Natural killer cell treated with Interleukin-12 subunit alpha and Interleukin-12 subunit beta and Interleukin-15 and Interleukin-18, amount 100 ng/mL, for 72 hours (primary cell): ENCODE data around the gene CHTF18. TPM values are rescaled to one million over a fixed set of nuclear protein-coding genes. Genes with fewer than 3 reads are reported as not detected.
"Not testable (repeated sequence)": the region's sequence is repeated elsewhere in the genome, so short reads cannot be mapped to it uniquely, and the experiment has no call there.

Experiments used
- ATAC-seq, 2 donors: fragments of 150-1000 bp; cut with Tn5 transposase in 1 of 2; sonication (Bioruptor Pico), chemical (Tn5 transposase) in 1 of 2; 2 replicates each; pipeline ENCODE4 v1.10.0; 2021
- DNase-seq: peaks from one replicate; pipeline ENCODE4 v3.0.0; 2022; ENCODE audit warnings: low spot score
- H3K27ac Mint-ChIP-seq, 2 donors: 1 replicate in 1 of 2; 2 replicates in 1 of 2; pipeline ENCODE4 v1.8.0; 2022; ENCODE audit warnings: mixed read lengths in 2 of 2, mild to moderate bottlenecking in 1 of 2, moderate library complexity in 1 of 2
- H3K27me3 Mint-ChIP-seq, 2 donors: 1 replicate in 1 of 2; 2 replicates in 1 of 2; pipeline ENCODE4 v1.8.0; 2022; ENCODE audit warnings: mixed read lengths in 2 of 2
- H3K36me3 Mint-ChIP-seq: one replicate; pipeline ENCODE4 v1.8.0; 2022; ENCODE audit warnings: mixed read lengths
- H3K4me1 Mint-ChIP-seq, 2 donors: 1 replicate in 1 of 2; 2 replicates in 1 of 2; pipeline ENCODE4 v1.8.0; 2022; ENCODE audit warnings: low read depth in 2 of 2, mixed read lengths in 2 of 2, mild to moderate bottlenecking in 1 of 2
- H3K4me3 Mint-ChIP-seq: one replicate; pipeline ENCODE4 v1.8.0; 2022; ENCODE audit warnings: mixed read lengths
- H3K9me3 Mint-ChIP-seq: 2 replicates; pipeline ENCODE4 v1.8.0; 2022; ENCODE audit warnings: mixed read lengths
- total RNA-seq, 2 donors: library from RNA; stranded (reverse); gene quantifications; one replicate each; pipeline ENCODE4 v1.2.3, GENCODE V29; 2022

Gene CHTF18
- total RNA-seq, 2 donors from 2014 or later = 70.7 to 210 TPM

GRCh38 chr16:832652-833336, 44.4 kb downstream of the CHTF18 start:
- no peak overlapping the region for H3K27ac Mint-ChIP-seq
- H3K4me3 Mint-ChIP-seq = no peak overlapping the region
- DNase-seq (no peak), ATAC-seq (no peak)
- peaks cover 11% of the 10 kb centered on the region for H3K36me3 Mint-ChIP-seq
- H3K27me3 Mint-ChIP-seq = peaks cover 0 to 4% of the 10 kb centered on the region in 2 donors
- H3K9me3 Mint-ChIP-seq = peaks cover 5% of the 10 kb centered on the region
- H3K4me1 Mint-ChIP-seq = no peaks in the 10 kb centered on the region

DNA sequence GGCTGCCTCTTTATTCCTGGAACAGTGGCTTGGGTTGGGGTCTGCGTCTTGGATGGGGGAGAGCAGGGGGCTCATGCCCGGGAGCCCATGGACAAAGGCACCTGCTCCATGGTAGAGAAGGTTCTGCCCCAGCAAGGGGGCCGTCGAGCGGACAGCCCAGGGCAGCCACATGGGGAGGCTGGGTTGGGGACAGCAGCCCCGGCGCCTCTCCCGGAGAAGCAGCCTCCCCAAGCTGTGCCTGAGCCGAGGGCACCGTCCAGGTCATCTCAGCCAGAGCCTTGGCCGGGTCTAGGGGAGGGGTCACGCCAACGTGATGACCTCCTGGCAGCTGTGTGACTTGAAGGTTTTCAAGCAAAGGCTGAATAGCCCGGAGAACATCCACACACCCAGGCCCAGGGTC, 45.0 kb downstream of the CHTF18 start:
- H3K27me3 Mint-ChIP-seq = peaks cover 0 to 4% of the 10 kb centered on the region in 2 donors
- H3K4me1 Mint-ChIP-seq = no peaks in the 10 kb centered on the region
- peaks cover 11% of the 10 kb centered on the region for H3K36me3 Mint-ChIP-seq
- peaks cover 5% of the 10 kb centered on the region for H3K9me3 Mint-ChIP-seq
- no peak for DNase-seq
- no peak for ATAC-seq
- no peak overlapping the region for H3K27ac Mint-ChIP-seq
- H3K4me3 Mint-ChIP-seq = no peak overlapping the region

DNA sequence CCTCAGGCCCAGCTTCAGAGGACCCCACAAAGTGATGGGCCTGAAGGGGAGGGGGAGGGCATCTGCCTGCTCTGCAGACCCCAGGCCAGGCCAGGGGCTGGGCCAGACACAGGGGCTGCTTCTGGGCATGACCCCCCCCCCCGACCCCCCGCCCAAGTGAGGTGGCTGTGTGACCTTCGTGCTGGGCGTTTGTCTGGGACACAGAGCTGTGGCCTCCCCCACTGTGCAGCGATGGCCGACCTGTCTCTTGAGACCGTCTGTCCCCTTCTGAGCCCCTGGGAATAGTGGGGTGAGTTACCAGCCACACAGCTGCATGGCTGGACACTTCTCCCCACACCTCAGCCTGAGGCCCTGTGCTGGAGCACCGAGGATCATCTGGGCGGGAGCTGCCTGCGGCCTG, 47.0 kb downstream of the CHTF18 start:
- peaks cover 11% of the 10 kb centered on the region for H3K36me3 Mint-ChIP-seq
- ATAC-seq (no peak), DNase-seq (no peak)
- H3K4me1 Mint-ChIP-seq = no peaks in the 10 kb centered on the region
- no peak overlapping the region for H3K27ac Mint-ChIP-seq
- peaks cover 5% of the 10 kb centered on the region for H3K9me3 Mint-ChIP-seq
- no peaks in the 10 kb centered on the region for H3K27me3 Mint-ChIP-seq
- H3K4me3 Mint-ChIP-seq = no peak overlapping the region

DNA sequence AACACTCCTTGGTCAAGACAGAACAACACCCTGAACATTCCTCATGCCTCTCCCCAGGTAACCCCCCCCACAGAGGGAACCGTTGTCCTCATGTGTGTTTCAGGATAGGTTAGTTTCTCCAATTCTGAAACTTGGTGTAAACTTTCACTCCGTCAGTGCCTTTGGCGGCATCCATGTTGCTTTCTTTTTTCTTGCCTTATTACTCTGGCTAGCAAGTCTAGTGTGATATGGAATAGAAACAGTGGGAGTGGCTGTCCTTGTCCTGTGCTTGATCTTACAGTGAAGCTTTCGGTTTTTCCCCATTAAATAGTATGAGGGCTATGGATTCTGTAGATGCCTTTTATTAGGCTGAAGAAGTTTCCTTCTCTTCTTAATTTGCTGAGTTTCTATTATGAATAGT, 47.8 kb downstream of the CHTF18 start:
- Mint-ChIP-seq H3K4me3 (no peak overlapping the region), H3K36me3 (peaks cover 11% of the 10 kb centered on the region), H3K27ac (no peak overlapping the region), H3K27me3 (no peaks in the 10 kb centered on the region), H3K4me1 (no peaks in the 10 kb centered on the region), H3K9me3 (peaks cover 5% of the 10 kb centered on the region)
- ATAC-seq (no peak), DNase-seq (no peak)

GRCh38 chr16:836822-837221, 48.4 kb downstream of the CHTF18 start:
- H3K27ac Mint-ChIP-seq, H3K9me3 Mint-ChIP-seq, H3K4me1 Mint-ChIP-seq, DNase-seq, ATAC-seq, H3K27me3 Mint-ChIP-seq, H3K4me3 Mint-ChIP-seq: not testable (repeated sequence)
- H3K36me3 Mint-ChIP-seq = peaks cover 11% of the 10 kb centered on the region

GRCh38 chr16:838741-839140, 50.3 kb downstream of the CHTF18 start:
- Mint-ChIP-seq H3K9me3 (peaks cover 5% of the 10 kb centered on the region), H3K27ac (no peak overlapping the region)
- DNase-seq = no peak

DNA sequence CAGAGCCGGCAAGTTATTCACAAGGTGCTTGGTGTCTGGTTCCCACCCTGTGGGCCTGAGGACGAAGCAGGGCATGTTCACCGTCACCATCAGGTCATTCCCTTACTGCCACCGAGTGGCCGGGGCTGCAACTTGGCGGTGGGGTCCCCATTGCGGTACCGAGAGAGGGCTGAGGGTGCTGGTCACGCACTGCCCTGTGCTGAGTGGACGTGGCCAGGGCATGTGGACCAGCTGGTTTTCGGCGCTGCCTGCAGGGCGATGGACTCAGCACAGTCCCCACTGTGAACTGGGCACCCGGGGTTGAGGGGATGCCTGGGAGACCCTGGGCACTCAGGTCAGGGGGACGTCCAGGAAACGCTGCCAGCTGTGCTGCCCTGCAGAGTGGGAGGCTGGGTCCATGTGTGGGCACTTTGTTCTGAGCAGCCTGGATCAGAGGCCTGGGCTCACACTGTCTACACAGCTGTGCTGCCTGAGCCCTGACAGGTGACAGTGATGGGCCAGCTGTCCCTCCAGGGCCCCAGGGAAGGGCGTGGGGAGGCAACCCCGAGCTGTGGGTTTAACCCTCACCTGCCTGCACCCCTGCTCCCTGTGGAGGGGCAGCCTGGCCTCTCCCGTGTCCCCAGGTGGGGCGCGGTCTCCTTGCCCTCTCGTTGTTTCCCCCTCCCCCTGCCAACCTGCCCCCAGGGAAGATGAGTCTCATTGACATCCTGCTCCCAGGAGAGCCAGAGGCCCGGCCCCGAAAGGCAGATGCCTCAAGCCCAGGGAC, 51.4 kb downstream of the CHTF18 start:
- Mint-ChIP-seq H3K36me3 (peaks cover 11% of the 10 kb centered on the region), H3K4me1 (no peaks in the 10 kb centered on the region), H3K4me3 (no peak overlapping the region), H3K27ac (no peak overlapping the region), H3K27me3 (no peaks in the 10 kb centered on the region), H3K9me3 (peaks cover 5% of the 10 kb centered on the region)
- ATAC-seq (no peak), DNase-seq (no peak)

More at GRCh38 chr16:838741-839140, 50.3 kb downstream of the CHTF18 start:
- Mint-ChIP-seq H3K4me1 (no peaks in the 10 kb centered on the region), H3K36me3 (peaks cover 11% of the 10 kb centered on the region), H3K27me3 (no peaks in the 10 kb centered on the region), H3K4me3 (no peak overlapping the region)
- no peak for ATAC-seq

- ATAC-seq = no peak
- Mint-ChIP-seq H3K27ac (no peak overlapping the region), H3K9me3 (peaks cover 5% of the 10 kb centered on the region), H3K27me3 (no peaks in the 10 kb centered on the region), H3K36me3 (peaks cover 11% of the 10 kb centered on the region), H3K4me1 (no peaks in the 10 kb centered on the region), H3K4me3 (no peak overlapping the region)
- DNase-seq = no peak
Observed at GRCh38 chr16:840561-841454, 52.4 kb downstream of the CHTF18 start.

GRCh38 chr16:841455-842060, 53.1 kb downstream of the CHTF18 start:
- ATAC-seq (no peak), DNase-seq (no peak)
- Mint-ChIP-seq H3K27me3 (no peaks in the 10 kb centered on the region), H3K27ac (no peak overlapping the region), H3K9me3 (peaks cover under 1% of the 10 kb centered on the region), H3K4me1 (no peaks in the 10 kb centered on the region), H3K4me3 (no peak overlapping the region), H3K36me3 (peaks cover 5% of the 10 kb centered on the region)

DNA sequence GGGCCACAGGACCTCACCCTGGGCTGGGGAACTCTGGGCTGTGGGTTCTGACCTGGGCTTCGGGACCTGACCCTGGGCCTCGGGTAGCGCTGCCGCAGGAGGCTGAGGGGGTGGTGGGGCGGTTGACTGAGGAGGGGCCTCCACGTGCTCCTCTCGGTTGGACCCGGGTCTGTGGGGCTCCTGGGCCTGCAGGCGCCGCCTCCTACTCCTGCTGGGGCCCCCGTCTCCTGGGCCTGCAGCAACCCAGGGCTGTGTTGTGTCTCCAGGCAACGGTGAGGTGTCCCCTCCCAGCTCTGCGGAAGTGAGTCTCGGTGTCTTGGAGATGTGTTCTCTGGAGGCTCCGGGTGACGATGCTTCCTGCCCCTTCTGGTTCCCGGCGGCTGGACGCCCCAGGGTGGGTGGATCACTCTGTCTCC, 53.6 kb downstream of the CHTF18 start:
- Mint-ChIP-seq H3K27ac (no peak overlapping the region), H3K4me3 (no peak overlapping the region), H3K4me1 (no peaks in the 10 kb centered on the region), H3K36me3 (peaks cover under 1% of the 10 kb centered on the region), H3K27me3 (no peaks in the 10 kb centered on the region), H3K9me3 (no peaks in the 10 kb centered on the region)
- no peak for ATAC-seq
- DNase-seq = no peak

DNA sequence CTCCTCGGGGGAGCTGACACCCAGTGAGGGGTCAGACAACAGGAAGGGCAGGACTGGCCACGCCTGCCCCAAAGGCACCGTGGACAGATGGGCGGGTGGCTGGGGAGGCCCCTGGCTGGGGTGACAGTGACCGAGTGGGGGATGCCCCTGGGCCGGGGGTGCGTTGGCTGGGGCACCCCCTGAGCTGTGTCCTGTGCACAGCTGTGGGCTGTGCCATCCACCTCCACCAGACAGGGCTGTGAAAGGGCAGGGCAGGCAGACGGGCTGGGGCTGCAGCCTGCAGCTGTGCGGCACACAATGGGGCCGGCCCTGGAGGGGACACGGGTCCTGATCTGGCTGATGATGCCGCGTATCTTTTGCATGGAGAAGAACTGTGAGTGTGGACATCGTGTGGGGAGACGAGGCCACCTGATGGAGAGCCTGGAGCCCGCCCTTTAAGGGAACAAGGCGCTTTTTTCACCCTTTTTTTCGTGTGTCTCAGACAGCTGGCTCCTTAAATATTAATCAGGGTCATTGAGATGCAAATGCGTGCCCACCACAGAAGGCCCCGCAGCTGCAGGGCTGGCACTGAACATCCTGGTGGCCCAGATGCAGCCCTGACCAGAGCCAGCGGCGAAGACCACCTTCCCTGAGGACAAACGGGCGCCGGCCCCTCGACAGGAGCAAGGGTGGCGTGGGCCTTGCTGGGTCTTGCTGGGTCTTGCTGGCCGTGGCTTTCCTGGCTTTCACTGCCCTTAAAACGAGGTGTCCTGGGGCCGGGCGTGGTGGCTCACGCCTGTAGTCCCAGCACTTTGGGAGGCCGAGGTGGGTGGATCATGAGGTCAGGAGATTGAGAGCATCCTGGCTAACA, 54.5 kb downstream of the CHTF18 start:
- no peak overlapping the region for H3K4me3 Mint-ChIP-seq
- no peaks in the 10 kb centered on the region for H3K4me1 Mint-ChIP-seq
- H3K27ac Mint-ChIP-seq = no peak overlapping the region
- DNase-seq (no peak), ATAC-seq (no peak)
- no peaks in the 10 kb centered on the region for H3K9me3 Mint-ChIP-seq
- H3K36me3 Mint-ChIP-seq = no peaks in the 10 kb centered on the region
- no peaks in the 10 kb centered on the region for H3K27me3 Mint-ChIP-seq

DNA sequence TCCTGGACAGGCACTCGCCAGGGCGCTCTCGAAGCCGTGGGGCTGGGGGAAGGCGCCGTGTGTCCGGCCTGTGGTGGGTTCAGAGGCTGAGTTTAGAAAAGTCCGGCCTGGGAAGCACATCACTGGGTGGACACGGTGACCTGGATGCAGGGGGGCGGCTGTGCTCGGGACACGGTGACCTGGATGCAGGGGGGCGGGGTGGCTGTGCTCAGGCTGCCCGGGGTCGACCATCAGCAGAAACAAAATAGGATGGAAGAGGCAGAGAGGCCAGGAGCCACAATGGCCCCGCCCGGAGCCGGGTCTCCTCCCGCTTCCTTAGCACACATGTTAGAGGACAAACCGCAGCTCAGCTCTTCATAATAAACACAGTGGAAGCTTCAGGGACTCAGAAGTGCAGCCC, 55.4 kb downstream of the CHTF18 start:
- Mint-ChIP-seq H3K36me3 (no peaks in the 10 kb centered on the region), H3K27ac (no peak overlapping the region), H3K27me3 (no peaks in the 10 kb centered on the region), H3K9me3 (no peaks in the 10 kb centered on the region), H3K4me3 (no peak overlapping the region), H3K4me1 (no peaks in the 10 kb centered on the region)
- ATAC-seq = no peak
- no peak for DNase-seq
